ENCODE measurements around the gene CCDC107.

- TF ChIP-seq CTCF (conservative IDR thresholded peaks at IDR 0.05; ENCODE audit: low read length) (no peak), EZH2phosphoT487 (IDR thresholded peaks at IDR 0.05; ENCODE audit: borderline replicate concordance, low read depth, low read length) (no peak)
These were observed 5.3 kb upstream of the CCDC107 start for GRCh38 chr9:35652829-35653209.

All from OCI-LY7 (cell line).